GM23338 (cell line): Measurements from ENCODE around the gene APOL2.

Experiments
- CREB1 ChIP-seq: fragments of 250-450 bp; sonication (Bioruptor Pico); IDR thresholded peaks from 2 replicates; pipeline ENCODE4 v1.5.0; 2020; ENCODE audit warnings: low read depth, mild to moderate bottlenecking, moderate library complexity
- CTCF ChIP-seq, 2 experiments: fragments of 200-600 bp in 1 of 2; sonication (generic) in 1 of 2; conservative IDR thresholded peaks; 2 replicates each; pipeline versions ENCODE4 v1.5.1 to v1.6.1; 2016 to 2017; ENCODE audit warnings: antibody characterized with exemption in 2 of 2, low read depth in 2 of 2, mild to moderate bottlenecking in 2 of 2, moderate library complexity in 1 of 2
- EZH2 ChIP-seq: fragments of 200-600 bp; sonication (generic); IDR thresholded peaks from one replicate; pipeline ENCODE4 v1.8.0; 2017; ENCODE audit warnings: antibody characterized with exemption, mild to moderate bottlenecking, low read depth; ENCODE audit not compliant: unreplicated experiment
- EZH2phosphoT487 ChIP-seq: fragments of 200-600 bp; sonication (generic); IDR thresholded peaks from one replicate; pipeline ENCODE4 v1.8.1; 2018; ENCODE audit warnings: antibody characterized with exemption; ENCODE audit not compliant: unreplicated experiment
- JUNB ChIP-seq: IDR thresholded peaks from one replicate; pipeline ENCODE4 v1.6.1; 2016; ENCODE audit warnings: antibody characterized with exemption; ENCODE audit not compliant: unreplicated experiment
- NANOG ChIP-seq: IDR thresholded peaks from 2 replicates; pipeline ENCODE4 v1.6.1; 2016; ENCODE audit warnings: antibody characterized with exemption, borderline replicate concordance
- POLR2AphosphoS5 ChIP-seq: IDR thresholded peaks from 2 replicates; pipeline ENCODE4 v1.6.1; 2016; ENCODE audit warnings: antibody characterized with exemption, low read depth
- TF ChIP-seq, protein P1 (sequence below): IDR thresholded peaks from one replicate; pipeline ENCODE4 v1.6.1; 2018; ENCODE audit warnings: antibody characterized with exemption; ENCODE audit not compliant: unreplicated experiment

DNA sequence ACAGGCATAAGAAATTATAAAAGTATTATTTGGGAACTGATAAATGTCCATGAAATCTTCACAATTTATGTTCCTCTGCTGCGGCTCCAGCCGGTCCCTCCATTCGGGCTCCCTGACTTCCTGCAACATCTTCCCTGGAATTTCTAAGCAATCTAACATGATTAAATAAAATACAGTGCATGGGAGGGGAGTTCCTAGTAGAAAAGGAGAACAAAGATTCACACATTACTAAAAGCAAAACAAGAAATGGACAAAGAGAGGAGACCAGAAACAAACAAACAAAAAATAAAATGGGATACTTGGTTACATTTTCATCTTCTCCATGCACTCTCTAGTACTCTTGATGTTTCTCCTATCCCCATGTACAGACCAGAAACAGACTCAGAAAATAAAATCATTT lies 29.1 kb downstream of the APOL2 start:
- TF ChIP-seq CTCF (conservative IDR thresholded peaks at IDR 0.05; ENCODE audit: low read depth in 2 of 2): no peak
- TF ChIP-seq, protein P1, sequence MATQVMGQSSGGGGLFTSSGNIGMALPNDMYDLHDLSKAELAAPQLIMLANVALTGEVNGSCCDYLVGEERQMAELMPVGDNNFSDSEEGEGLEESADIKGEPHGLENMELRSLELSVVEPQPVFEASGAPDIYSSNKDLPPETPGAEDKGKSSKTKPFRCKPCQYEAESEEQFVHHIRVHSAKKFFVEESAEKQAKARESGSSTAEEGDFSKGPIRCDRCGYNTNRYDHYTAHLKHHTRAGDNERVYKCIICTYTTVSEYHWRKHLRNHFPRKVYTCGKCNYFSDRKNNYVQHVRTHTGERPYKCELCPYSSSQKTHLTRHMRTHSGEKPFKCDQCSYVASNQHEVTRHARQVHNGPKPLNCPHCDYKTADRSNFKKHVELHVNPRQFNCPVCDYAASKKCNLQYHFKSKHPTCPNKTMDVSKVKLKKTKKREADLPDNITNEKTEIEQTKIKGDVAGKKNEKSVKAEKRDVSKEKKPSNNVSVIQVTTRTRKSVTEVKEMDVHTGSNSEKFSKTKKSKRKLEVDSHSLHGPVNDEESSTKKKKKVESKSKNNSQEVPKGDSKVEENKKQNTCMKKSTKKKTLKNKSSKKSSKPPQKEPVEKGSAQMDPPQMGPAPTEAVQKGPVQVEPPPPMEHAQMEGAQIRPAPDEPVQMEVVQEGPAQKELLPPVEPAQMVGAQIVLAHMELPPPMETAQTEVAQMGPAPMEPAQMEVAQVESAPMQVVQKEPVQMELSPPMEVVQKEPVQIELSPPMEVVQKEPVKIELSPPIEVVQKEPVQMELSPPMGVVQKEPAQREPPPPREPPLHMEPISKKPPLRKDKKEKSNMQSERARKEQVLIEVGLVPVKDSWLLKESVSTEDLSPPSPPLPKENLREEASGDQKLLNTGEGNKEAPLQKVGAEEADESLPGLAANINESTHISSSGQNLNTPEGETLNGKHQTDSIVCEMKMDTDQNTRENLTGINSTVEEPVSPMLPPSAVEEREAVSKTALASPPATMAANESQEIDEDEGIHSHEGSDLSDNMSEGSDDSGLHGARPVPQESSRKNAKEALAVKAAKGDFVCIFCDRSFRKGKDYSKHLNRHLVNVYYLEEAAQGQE: no peak
- TF ChIP-seq EZH2: no peak
- no peak for TF ChIP-seq POLR2AphosphoS5
- TF ChIP-seq CREB1: no peak
- no peak for TF ChIP-seq JUNB
- TF ChIP-seq NANOG: no peak
- TF ChIP-seq EZH2phosphoT487: no peak
